ENCODE results near the gene AIFM3. TPM values are rescaled to one million over a fixed set of nuclear protein-coding genes. Genes with fewer than 3 reads are reported as not detected.
A peak's percentile ranks its signal among the peaks of the same experiment; 100 is the strongest.

The AIFM3 gene
- polyA plus RNA-seq, 2 of the 4 experiments (the other 2 are of a cell fraction) = 1.4 to 3.6 TPM

GRCh38 chr22:20985720-20986119, 18.7 kb downstream of the AIFM3 start:
- no peak overlapping the region for H3K4me2 ChIP-seq
- no peak for FAIRE-seq
- no peak overlapping the region for H3K4me3 ChIP-seq
- no peak for DNase-seq (ENCODE audit: low read depth in 1 of 2, low spot score in 1 of 2)
- no peaks in the 10 kb centered on the region for H3K9me3 ChIP-seq
- CTCF ChIA-PET = interaction anchor here (1.0 kb wide), 1 partner anchor 100 kb away, joined by 3 read pairs; no protein-coding TSS in a partner anchor
- ATAC-seq = no peak
- H3K27ac ChIP-seq = no peak overlapping the region
- peaks cover 11% of the 10 kb centered on the region; the same call in 2 of the 3 replicates for H3K4me1 ChIP-seq
- POLR2A ChIA-PET = no interaction called here
- TF ChIP-seq RNF2 (IDR thresholded peaks at IDR 0.05; ENCODE audit: borderline replicate concordance, low read depth) = no peak
- no peak for TF ChIP-seq NPAS2 (CRISPR knock-in tag; IDR thresholded peaks at IDR 0.05; ENCODE audit: borderline replicate concordance)
- TF ChIP-seq RFX5 (IDR thresholded peaks at IDR 0.05) = no peak
- no peak for TF ChIP-seq MAFK (IDR thresholded peaks at IDR 0.05; ENCODE audit: partially characterized antibody)
- TF ChIP-seq MAX (IDR thresholded peaks at IDR 0.05) = no peak
- TF ChIP-seq FOXS1 (CRISPR knock-in tag; IDR thresholded peaks at IDR 0.05) = no peak
- WGBS (ENCODE audit: missing lambda C conversion rate) = 89% methylated on average over 4 of the region's 7 CpGs

- H3K4me2 ChIP-seq = no peak overlapping the region
- WGBS (ENCODE audit: missing lambda C conversion rate) = 62% methylated on average over 1 of the region's 1 CpG
- DNase-seq (ENCODE audit: low read depth in 1 of 2, low spot score in 1 of 2) = no peak
- POLR2A ChIA-PET = no interaction called here
- H3K9me3 ChIP-seq = no peaks in the 10 kb centered on the region
- H3K4me1 ChIP-seq = peaks cover 6% of the 10 kb centered on the region; the same call in 2 of the 3 replicates
- no peak overlapping the region for H3K4me3 ChIP-seq
- CTCF ChIA-PET = no interaction called here
- H3K27ac ChIP-seq = no peak overlapping the region
- no peak for FAIRE-seq
- no peak for ATAC-seq
- TF ChIP-seq RFX5 (IDR thresholded peaks at IDR 0.05) (no peak), MAFK (IDR thresholded peaks at IDR 0.05; ENCODE audit: partially characterized antibody) (no peak), NR3C1 (IDR thresholded peaks at IDR 0.05) (no peak), ZFP36 (IDR thresholded peaks at IDR 0.05; ENCODE audit: borderline replicate concordance, partially characterized antibody) (no peak), RCOR1 (IDR thresholded peaks at IDR 0.05; ENCODE audit: low read depth, low read length) (no peak)
Observed at GRCh38 chr22:20986365-20986764, 19.3 kb downstream of the AIFM3 start.

GRCh38 chr22:20987375-20987774, 20.3 kb downstream of the AIFM3 start:
- no peak for TF ChIP-seq CTCF (IDR thresholded peaks at IDR 0.05)

GRCh38 chr22:20988573-20989322, 21.7 kb downstream of the AIFM3 start:
- FAIRE-seq = no peak

More at GRCh38 chr22:20987375-20987774, 20.3 kb downstream of the AIFM3 start:
- no peak for ATAC-seq
- no peak overlapping the region for H3K4me2 ChIP-seq
- no peaks in the 10 kb centered on the region for H3K9me3 ChIP-seq
- FAIRE-seq = no peak
- H3K4me3 ChIP-seq = no peak overlapping the region
- ChIA-PET POLR2A (no interaction called here), CTCF (interaction anchor here (1.3 to 1.4 kb wide), 2 partner anchors 98 to 102 kb away, joined by 3 read pairs; no protein-coding TSS in a partner anchor)
- WGBS (ENCODE audit: missing lambda C conversion rate) = 85% methylated on average over 10 of the region's 14 CpGs
- H3K4me1 ChIP-seq = peaks cover 6% of the 10 kb centered on the region; the same call in 2 of the 3 replicates
- no peak for DNase-seq (ENCODE audit: low read depth in 1 of 2, low spot score in 1 of 2)
- no peak overlapping the region for H3K27ac ChIP-seq

More at GRCh38 chr22:20988573-20989322, 21.7 kb downstream of the AIFM3 start:
- CTCF ChIA-PET = interaction anchor here (1.2 to 1.4 kb wide), 3 partner anchors 99 to 114 kb away, joined by 3 to 6 read pairs (median 3); no protein-coding TSS in a partner anchor
- 77% methylated on average over 9 of the region's 16 CpGs for WGBS (ENCODE audit: missing lambda C conversion rate)
- no peak for TF ChIP-seq HES2 (IDR thresholded peaks at IDR 0.05)
- TF ChIP-seq EHF (CRISPR knock-in tag; IDR thresholded peaks at IDR 0.05) = no peak
- TF ChIP-seq HOXA7 (CRISPR knock-in tag; IDR thresholded peaks at IDR 0.05) = no peak
- no peak for TF ChIP-seq KDM1A (IDR thresholded peaks at IDR 0.05; ENCODE audit: low read depth)
- TF ChIP-seq ZNF302 (CRISPR knock-in tag; IDR thresholded peaks at IDR 0.05) = no peak
- TF ChIP-seq CEBPB (IDR thresholded peaks at IDR 0.05) = no peak
- TF ChIP-seq BHLHE40 (IDR thresholded peaks at IDR 0.05; ENCODE audit: low read depth, low read length) = no peak
- no peak for TF ChIP-seq KDM5A (IDR thresholded peaks at IDR 0.05)
- no peak for TF ChIP-seq PBX3 (IDR thresholded peaks at IDR 0.05)
- POLR2A ChIA-PET = no interaction called here
- no peak overlapping the region for H3K4me3 ChIP-seq
- no peak overlapping the region for H3K4me2 ChIP-seq
- DNase-seq (ENCODE audit: low read depth in 1 of 2, low spot score in 1 of 2) = no peak
- no peaks in the 10 kb centered on the region for H3K4me1 ChIP-seq
- no peak overlapping the region for H3K27ac ChIP-seq
- no peaks in the 10 kb centered on the region for H3K9me3 ChIP-seq
- peak in 1 of 2 experiments; percentile 31; a peak in 1 of 6 replicates for ATAC-seq

Measured in A549 (cell line).